GM18505 (cell line): ENCODE measurements around the gene ERV3-1.
"Not testable (repeated sequence)": the region's sequence is repeated elsewhere in the genome, so short reads cannot be mapped to it uniquely, and the experiment has no call there.

Experiments used
- ATAC-seq: cut with Tn5 transposase; IDR thresholded peaks from one replicate; pipeline ENCODE4 v1.9.1; 2021; ENCODE audit not compliant: unreplicated experiment
- POLR2A ChIP-seq: IDR thresholded peaks from 4 replicates; pipeline ENCODE4 v1.6.1; 2011; ENCODE audit warnings: borderline replicate concordance; ENCODE audit not compliant: insufficient read depth, insufficient read length; ENCODE audit errors: extremely low read depth

The ERV3-1 gene, protein sequence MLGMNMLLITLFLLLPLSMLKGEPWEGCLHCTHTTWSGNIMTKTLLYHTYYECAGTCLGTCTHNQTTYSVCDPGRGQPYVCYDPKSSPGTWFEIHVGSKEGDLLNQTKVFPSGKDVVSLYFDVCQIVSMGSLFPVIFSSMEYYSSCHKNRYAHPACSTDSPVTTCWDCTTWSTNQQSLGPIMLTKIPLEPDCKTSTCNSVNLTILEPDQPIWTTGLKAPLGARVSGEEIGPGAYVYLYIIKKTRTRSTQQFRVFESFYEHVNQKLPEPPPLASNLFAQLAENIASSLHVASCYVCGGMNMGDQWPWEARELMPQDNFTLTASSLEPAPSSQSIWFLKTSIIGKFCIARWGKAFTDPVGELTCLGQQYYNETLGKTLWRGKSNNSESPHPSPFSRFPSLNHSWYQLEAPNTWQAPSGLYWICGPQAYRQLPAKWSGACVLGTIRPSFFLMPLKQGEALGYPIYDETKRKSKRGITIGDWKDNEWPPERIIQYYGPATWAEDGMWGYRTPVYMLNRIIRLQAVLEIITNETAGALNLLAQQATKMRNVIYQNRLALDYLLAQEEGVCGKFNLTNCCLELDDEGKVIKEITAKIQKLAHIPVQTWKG

DNA sequence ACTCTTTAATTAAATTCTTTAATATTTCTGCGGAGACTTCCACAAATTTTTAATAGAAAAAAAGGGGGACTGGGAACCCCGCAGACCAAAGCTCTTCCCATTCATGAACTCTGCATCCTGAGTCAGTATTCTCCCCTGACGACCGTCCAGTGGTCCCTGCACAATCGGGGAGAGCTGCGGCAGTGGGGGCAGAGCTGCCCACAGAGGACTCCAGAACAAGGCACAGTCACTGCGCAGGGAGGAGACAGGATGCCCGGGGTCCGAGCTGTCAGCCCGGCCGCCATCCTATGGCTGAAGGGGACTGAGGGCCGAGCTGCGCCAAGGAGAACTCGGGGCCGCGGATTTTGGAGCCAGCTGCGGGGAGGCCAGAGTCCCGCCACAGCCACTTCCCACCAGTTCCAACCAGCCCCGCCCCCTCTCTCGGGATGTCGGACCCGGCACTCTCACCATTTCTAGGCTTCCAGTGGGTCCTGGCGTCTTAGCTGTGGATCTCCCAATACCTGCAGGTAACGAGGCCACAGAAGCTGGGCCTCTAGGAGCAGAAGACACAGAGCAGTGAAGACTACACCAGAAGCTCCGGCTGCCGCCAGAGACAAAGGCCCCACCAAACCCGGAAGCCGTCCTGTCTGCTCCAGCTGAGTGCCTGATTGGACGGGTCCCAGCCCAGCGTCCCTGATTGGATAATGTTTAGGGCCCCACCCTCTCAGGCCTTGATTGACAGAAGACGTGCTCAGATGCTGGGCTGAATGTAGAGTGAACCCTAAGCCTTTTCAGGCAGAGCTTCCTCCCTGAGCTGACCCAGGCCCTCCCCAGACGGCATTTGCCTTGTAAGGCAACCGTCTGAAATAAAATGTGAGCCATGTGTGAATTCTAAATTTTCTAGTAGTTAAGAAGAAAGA lies at the start of gene ERV3-1:
ERV3-1 (minus strand) TSS at position 594 of the 899 bp plus-strand sequence. CDS start 13,661 bp downstream, outside the sequence.
- ATAC-seq = peak; percentile 100
- peak; percentile 96 for TF ChIP-seq POLR2A

GRCh38 chr7:65055786-65056185 lies 49.3 kb upstream of the ERV3-1 start:
- not testable (repeated sequence) for ATAC-seq

DNA sequence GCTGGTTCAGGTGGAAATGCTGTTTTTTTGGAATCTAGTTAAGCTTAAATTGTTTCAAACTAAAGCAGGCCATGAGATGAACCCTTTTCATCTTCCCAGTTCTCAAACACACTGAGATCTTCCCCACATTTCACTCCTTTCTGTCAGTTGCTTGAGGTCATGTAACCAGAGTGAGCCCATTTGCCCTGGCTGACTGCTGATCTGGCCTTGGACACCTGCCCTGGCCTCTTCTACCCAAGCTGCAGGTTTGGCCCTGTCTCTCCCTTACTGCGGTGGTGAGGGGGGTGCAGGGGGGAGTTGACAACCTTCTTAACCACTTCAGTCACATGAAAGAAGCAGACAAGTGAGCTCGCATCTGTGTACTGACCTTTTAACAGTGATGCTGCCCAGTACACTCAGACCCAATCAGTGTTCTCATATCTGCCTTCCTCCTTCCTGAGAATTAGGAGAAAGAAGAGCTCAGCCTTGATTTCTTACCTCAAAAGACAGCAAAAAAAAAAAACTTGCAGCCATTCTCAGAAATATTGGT lies 48.0 kb upstream of the ERV3-1 start:
- ATAC-seq = not testable (repeated sequence)

DNA sequence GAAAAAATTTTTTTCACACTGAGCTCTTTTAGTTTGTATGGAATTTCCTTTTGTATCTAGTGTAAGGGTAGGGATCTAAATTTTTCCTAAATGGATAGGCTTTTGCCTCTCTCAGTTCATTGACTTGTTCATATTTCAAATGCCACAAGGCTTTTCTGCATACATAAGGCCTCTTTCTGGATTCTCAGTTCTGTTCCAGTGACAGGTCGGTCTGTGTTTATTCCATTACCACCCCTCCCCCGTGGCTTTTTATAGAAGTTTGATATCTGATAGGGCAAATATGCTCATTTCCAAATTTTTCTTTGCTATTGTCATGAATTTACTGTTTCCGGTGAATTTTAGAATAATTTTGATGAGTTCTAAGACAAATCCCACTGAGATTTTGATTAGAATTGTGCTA lies 45.2 kb upstream of the ERV3-1 start:
- not testable (repeated sequence) for ATAC-seq

GRCh38 chr7:65051139-65051538 lies 44.7 kb upstream of the ERV3-1 start:
- ATAC-seq = not testable (repeated sequence)

DNA sequence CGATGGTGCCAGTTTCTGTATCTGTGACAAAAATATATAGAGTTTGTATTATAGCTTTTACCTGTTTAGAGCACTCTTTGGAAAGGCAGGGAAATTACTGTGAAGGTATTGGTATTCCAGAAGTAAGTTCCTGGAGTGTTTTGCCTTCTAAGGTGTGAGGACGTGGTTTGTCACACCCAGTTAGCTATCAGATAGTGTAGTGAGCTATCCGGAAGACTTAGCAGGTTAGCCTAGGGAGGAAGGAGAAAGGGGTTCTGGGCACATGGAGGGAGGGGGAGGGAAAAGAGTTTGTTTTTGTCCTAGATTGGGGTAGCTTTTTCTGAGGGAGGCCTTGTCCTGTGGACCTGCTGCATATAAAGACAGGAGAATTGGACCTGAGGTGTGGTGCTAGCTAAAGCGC lies 39.8 kb upstream of the ERV3-1 start:
- ATAC-seq = not testable (repeated sequence)

- ATAC-seq = not testable (repeated sequence)
Measured at GRCh38 chr7:65045589-65045988, 39.1 kb upstream of the ERV3-1 start.

DNA sequence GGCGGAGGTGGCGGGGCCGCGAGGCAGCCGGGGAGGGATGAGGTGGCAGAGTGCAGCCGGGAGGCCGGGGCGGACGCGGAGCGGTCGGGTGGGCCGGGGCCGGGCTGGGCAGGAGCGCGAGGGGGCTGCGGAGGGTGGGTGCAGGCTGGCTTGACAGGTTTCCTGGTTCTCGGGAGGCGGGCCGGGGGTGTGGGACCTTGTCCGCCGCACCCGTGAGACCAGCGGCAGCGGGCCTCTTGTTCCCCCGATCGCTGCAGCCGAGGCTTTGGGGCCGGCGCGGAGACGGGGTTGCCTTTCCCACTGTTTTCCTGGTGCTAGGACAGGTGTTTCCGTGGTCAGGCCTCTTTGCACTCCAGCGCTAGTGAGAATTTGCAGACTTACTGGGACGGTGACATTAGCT lies 32.3 kb upstream of the ERV3-1 start:
- peak; percentile 28 for ATAC-seq

DNA sequence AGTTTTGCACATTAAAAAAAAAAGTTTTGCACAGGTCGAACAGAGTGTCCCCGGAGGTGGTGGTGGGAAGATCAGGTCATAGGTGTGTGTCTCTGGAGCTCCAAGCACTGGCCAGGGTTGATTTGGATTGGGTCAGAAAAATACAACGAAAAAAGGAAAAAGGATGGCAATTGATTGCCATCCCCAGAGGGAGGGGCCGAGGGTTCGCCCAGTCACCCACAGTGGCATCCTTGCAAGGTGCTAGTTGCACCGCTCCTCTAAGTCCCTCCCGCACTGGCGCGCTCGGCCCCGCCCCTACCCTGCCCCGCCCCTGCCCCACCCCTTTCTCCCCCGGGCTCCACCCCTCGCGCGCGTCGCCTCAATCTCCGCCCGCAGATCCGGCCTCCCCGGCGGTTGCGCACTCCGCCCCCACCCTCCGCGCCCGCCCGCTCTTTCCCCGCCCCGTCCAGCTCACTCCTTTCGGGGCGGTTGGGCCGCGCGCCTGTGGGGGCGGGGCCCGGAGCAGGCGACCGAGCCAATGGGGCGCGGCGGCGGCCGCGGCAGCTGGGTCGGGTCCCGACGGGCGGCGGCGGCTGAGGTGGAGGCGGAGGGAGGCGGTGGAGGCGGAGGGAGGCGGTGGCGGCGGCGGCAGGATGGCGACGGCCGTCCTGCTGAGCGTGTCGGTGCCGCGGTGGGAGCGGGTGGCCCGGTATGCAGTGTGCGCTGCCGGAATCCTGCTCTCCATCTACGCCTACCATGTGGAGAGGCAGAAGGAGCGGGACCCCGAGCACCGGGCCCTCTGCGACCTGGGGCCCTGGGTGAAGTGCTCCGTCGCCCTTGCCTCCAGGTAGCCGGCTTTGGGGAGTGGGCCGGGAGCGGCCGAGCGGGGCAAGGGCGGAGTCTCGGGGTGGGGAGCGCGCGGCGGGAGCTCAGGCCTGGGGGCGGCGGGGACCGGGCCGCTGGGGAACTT lies 31.5 kb upstream of the ERV3-1 start:
- peak; percentile 53 for TF ChIP-seq POLR2A
- ATAC-seq = peak; percentile 86

GRCh38 chr7:65036526-65036925 lies 30.0 kb upstream of the ERV3-1 start:
- not testable (repeated sequence) for ATAC-seq

DNA sequence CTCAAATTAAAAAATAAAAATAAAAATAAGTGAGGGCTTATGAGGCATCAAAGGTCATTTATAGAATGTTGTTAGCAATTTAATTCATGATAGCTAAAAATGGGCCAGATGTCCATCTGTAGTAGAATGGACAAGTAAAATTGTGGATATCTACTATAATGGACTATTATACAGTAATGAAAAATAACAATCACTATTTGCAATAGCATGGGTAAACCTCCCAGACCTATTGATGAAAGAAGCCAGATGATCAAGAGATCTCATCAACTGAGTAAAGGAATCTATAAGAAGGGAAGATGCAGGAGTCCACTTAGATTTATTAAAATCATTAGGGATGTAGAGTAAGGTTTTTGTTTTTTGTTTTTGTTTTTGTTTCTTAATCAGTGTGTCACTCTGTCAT lies 29.0 kb upstream of the ERV3-1 start:
- ATAC-seq = not testable (repeated sequence)

DNA sequence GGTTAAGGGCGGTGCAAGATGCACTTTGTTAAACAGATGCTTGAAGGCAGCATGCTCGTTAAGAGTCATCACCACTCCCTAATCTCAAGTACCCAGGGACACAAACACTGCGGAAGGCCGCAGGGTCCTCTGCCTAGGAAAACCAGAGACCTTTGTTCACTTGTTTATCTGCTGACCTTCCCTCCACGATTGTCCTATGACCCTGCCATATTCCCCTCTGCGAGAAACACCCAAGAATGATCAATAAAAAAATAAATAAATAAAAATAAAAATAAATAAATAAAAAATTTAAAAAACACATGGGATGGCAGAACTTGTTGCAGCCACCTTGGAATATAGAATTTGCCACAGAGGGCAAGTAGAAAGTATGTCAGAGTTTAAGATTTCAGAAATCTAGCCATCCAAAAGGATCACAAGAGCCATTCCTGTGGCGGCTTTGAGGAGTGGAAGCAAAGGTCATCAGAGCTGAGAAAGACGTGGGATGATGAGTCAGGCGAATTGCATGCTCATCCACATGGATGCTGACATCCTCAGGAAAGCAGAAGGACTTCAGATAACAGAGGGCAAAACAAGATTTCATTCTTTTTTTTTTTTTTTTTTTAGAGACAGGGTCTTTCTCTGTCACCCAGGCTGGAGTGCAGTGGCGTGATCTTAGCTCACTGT lies 27.8 kb upstream of the ERV3-1 start:
- not testable (repeated sequence) for ATAC-seq

GRCh38 chr7:65033391-65033790 lies 26.9 kb upstream of the ERV3-1 start:
- ATAC-seq = not testable (repeated sequence)

DNA sequence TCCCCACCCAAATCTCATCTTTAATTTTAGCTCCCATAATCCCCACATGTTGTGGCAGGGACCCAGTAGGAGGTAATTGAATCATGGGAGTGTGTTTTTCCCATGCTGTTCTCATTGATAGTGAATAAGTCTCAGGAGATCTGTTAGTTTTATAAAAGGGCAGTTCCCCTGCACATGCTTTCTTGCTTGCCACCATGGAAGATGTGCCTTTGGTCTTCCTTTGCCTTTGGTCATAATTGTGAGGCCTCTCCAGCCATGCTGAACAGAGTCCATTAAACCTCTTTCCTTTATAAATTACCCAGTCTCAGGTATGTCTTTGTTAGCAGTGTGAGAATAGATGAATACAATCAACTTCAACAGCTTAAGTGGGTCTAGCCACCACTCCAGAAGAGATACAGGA lies 18.5 kb upstream of the ERV3-1 start:
- not testable (repeated sequence) for ATAC-seq

GRCh38 chr7:65020978-65021377 lies 14.5 kb upstream of the ERV3-1 start:
- not testable (repeated sequence) for ATAC-seq

GRCh38 chr7:65009881-65010280 lies 3.4 kb upstream of the ERV3-1 start:
- not testable (repeated sequence) for ATAC-seq

DNA sequence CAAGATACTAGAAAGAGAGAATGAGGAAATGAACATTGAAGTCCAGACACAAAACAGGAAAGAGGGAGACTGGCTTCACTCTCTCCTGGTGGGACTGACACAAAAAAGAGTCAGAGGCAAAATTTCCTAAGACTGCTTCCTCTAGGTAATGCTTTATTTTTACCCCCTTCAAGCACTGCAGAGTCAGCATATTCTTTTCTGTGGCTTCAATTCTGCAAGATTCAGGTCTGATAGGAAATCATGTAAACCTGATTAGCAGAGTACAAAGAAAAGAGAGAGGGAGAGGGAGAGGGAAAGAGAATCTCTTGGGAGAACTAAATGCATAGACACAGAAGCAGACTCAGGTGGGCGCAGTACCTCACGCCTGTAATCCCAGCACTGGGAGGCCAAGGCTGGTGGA lies 2.9 kb upstream of the ERV3-1 start:
- ATAC-seq = not testable (repeated sequence)

DNA sequence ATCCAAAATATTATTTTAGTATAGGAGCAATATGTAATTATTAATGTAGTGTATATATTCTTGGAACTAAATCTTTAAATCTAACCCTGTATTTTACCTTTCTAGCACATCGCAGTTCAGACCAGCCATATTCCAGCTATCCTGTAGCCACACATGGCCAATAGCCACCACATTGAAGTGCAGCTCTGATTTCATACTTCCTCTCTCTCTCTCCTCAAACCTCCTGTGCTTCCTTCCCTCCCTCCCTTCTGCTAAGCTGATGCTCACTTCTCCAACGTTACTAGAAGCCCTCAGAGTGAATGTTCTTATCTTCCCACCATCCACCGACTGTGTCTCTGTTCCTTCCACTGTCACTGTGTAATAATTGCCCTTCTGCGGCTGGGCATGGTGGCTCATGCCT lies 549 bp upstream of the ERV3-1 start:
- not testable (repeated sequence) for ATAC-seq
